HepG2 (cell line): ENCODE results near the gene TNS4.

ENCODE experiments used
- CHD2 ChIP-seq: IDR thresholded peaks from 2 replicates; pipeline ENCODE4 v1.6.1; 2011; ENCODE audit warnings: low read depth, low read length, improper control_type of control experiment
- CREB3 ChIP-seq: sonication (generic); formaldehyde crosslinking; IDR thresholded peaks from 2 replicates; pipeline ENCODE4 v1.5.0; 2020; ENCODE audit warnings: missing genetic modification reagents
- DPF2 ChIP-seq: sonication (generic); formaldehyde crosslinking; IDR thresholded peaks from 2 replicates; pipeline ENCODE4 v1.4.0; 2020; ENCODE audit warnings: mild to moderate bottlenecking, low read depth, missing genetic modification reagents, borderline replicate concordance
- HOXA5 ChIP-seq: sonication (generic); formaldehyde crosslinking; IDR thresholded peaks from 2 replicates; pipeline ENCODE4 v1.4.0; 2020; ENCODE audit warnings: missing genetic modification reagents
- KLF13 ChIP-seq: sonication (generic); formaldehyde crosslinking; IDR thresholded peaks from 2 replicates; pipeline ENCODE4 v1.4.0; 2020; ENCODE audit warnings: mild to moderate bottlenecking, missing genetic modification reagents
- MATR3 ChIP-seq: sonication (generic); formaldehyde crosslinking; IDR thresholded peaks from 2 replicates; pipeline ENCODE4 v1.4.0; 2020; ENCODE audit warnings: missing genetic modification reagents
- NR2F6 ChIP-seq, 2 experiments: IDR thresholded peaks; 2 replicates each; pipeline ENCODE4 v1.6.1; 2016; ENCODE audit warnings: antibody characterized with exemption in 1 of 2, mild to moderate bottlenecking in 1 of 2
- PBX2 ChIP-seq: IDR thresholded peaks from 2 replicates; pipeline ENCODE4 v1.6.1; 2016; ENCODE audit warnings: control low read depth
- TFAP4 ChIP-seq: sonication (generic); IDR thresholded peaks from 2 replicates; pipeline ENCODE4 v1.6.1; 2016; ENCODE audit warnings: low read depth, borderline replicate concordance
- YY1 ChIP-seq: IDR thresholded peaks from 2 replicates; pipeline ENCODE4 v1.6.1; 2011; ENCODE audit warnings: low read length, low read depth, moderate library complexity, mild to moderate bottlenecking; ENCODE audit not compliant: insufficient read depth, insufficient replicate concordance
- ZFP41 ChIP-seq: sonication (generic); formaldehyde crosslinking; IDR thresholded peaks from 2 replicates; pipeline ENCODE4 v1.4.0; 2020; ENCODE audit warnings: mild to moderate bottlenecking, missing genetic modification reagents, borderline replicate concordance
- ZNF580 ChIP-seq: IDR thresholded peaks from 2 replicates; pipeline ENCODE4 v1.6.1; 2016; ENCODE audit warnings: low read depth, borderline replicate concordance

- TF ChIP-seq CHD2 (no peak), ZNF580 (CRISPR knock-in tag) (no peak), CREB3 (CRISPR knock-in tag) (no peak), ZFP41 (no peak), HOXA5 (CRISPR knock-in tag) (no peak), TFAP4 (no peak), YY1 (no peak), KLF13 (CRISPR knock-in tag) (no peak), NR2F6 (IDR thresholded peaks at IDR 0.05) (no peak), NR2F6 (CRISPR knock-in tag; IDR thresholded peaks at IDR 0.05) (no peak), DPF2 (no peak), PBX2 (CRISPR knock-in tag) (no peak), MATR3 (CRISPR knock-in tag) (no peak)
These were observed 3.7 kb downstream of the TNS4 start for GRCh38 chr17:40497695-40498094.
